ENCODE data around the gene TSPAN18. TPM values are rescaled to one million over a fixed set of nuclear protein-coding genes. Genes with fewer than 3 reads are reported as not detected.

The TSPAN18 gene
- total and polyA plus RNA-seq, 2 of the 4 experiments (the other 2 are of a cell fraction) = 0.36 to 1.1 TPM

- Histone ChIP-seq H3K36me3 (ENCODE audit: control insufficient read depth, insufficient read depth, low read length) (no peaks in the 10 kb centered on the region), H3K56ac (ENCODE audit: extremely low read depth, insufficient read depth, low read length) (no peak overlapping the region), H3K27ac (ENCODE audit: insufficient read depth, low read length) (no peak overlapping the region), H4K20me1 (ENCODE audit: insufficient read depth, low read length) (no peaks in the 10 kb centered on the region), H2AK9ac (replicated peaks; ENCODE audit: low read depth, low read length, poor library complexity) (no peak overlapping the region), H2AFZ (replicated peaks; ENCODE audit: low read length, poor library complexity) (no peak overlapping the region), H2BK5ac (ENCODE audit: low read depth, low read length, poor library complexity, severe bottlenecking) (no peak overlapping the region), H3K18ac (ENCODE audit: low read depth, low read length) (no peak overlapping the region), H3K23ac (ENCODE audit: low read depth, low read length) (no peak overlapping the region), H3K9me1 (ENCODE audit: insufficient read depth, low read length) (no peaks in the 10 kb centered on the region), H4K91ac (ENCODE audit: insufficient read depth, low read depth, low read length) (no peak overlapping the region), H3K4me2 (ENCODE audit: low read depth, low read length) (no peak overlapping the region), H3K4ac (ENCODE audit: low read depth, low read length) (no peak overlapping the region), H3K27me3 (ENCODE audit: control insufficient read depth, insufficient read depth, low read length) (peaks cover 25% of the 10 kb centered on the region), H3K4me1 (ENCODE audit: control insufficient read depth, insufficient read depth, low read length) (no peaks in the 10 kb centered on the region), H2AK5ac (ENCODE audit: low read depth, low read length) (no peak overlapping the region), H2BK20ac (ENCODE audit: low read depth, low read length) (no peak overlapping the region), H4K8ac (ENCODE audit: low read depth in 2 of 2, low read length in 2 of 2) (no peak overlapping the region), H3K9ac (ENCODE audit: low read depth, low read length) (no peak overlapping the region), H3K14ac (replicated peaks; ENCODE audit: low read depth, low read length) (no peak overlapping the region), H3K9me3 (ENCODE audit: control insufficient read depth, insufficient read depth, low read length) (peaks cover 13% of the 10 kb centered on the region), H4K5ac (ENCODE audit: low read depth, low read length) (no peak overlapping the region), H2BK15ac (ENCODE audit: low read depth, low read length) (no peak overlapping the region), H2BK120ac (ENCODE audit: low read depth, low read length) (no peak overlapping the region), H3K4me3 (ENCODE audit: insufficient read depth, low read depth, low read length) (no peak overlapping the region), H3K79me1 (ENCODE audit: low read depth in 1 of 2, low read length in 2 of 2) (no peaks in the 10 kb centered on the region)
- POLR2A ChIA-PET (ENCODE audit: unreplicated experiment) = no interaction called here
- CTCF ChIA-PET = no interaction called here
- ATAC-seq (ENCODE audit: low read depth) (no peak), DNase-seq (no peak)
- in situ Hi-C loops (cut with MboI; ENCODE audit: low sequenced_read_pairs) = no loop called here
- TF ChIP-seq RAD21 (IDR thresholded peaks at IDR 0.05; ENCODE audit: low read length) (no peak), NFE2L2 (IDR thresholded peaks at IDR 0.05; ENCODE audit: low read depth, low read length) (no peak), MAFK (IDR thresholded peaks at IDR 0.05; ENCODE audit: low read depth, low read length) (no peak), FOS (IDR thresholded peaks at IDR 0.05; ENCODE audit: low read depth, low read length) (no peak), CHD1 (IDR thresholded peaks at IDR 0.05; ENCODE audit: low read depth, low read length) (no peak)
- dilution Hi-C loops (cut with HindIII; ENCODE audit: low sequenced_read_pairs, unreplicated experiment) = no loop called here
- BruUV-seq (replicated peaks) = no TSS peak
- WGBS, 2 experiments (ENCODE audit: extremely low coverage in 2 of 2, insufficient read length in 1 of 2) = no CpG with 5 or more reads among the region's 4 CpGs
- intact Hi-C loops (cut with micrococcal nuclease) = no loop called here
These were observed 23.9 kb upstream of the TSPAN18 start for GRCh38 chr11:44702889-44703288.

All from IMR-90 (cell line).